H9 (cell line): ENCODE measurements around the gene RTN1. TPM values are rescaled to one million over a fixed set of nuclear protein-coding genes. Genes with fewer than 3 reads are reported as not detected.

Source experiments
- DNase-seq: peaks from one replicate; pipeline ENCODE4 v3.0.0-alpha.2; 2017
- H2AFZ ChIP-seq: one replicate; pipeline ENCODE4 v1.6.1; 2013; ENCODE audit warnings: mild to moderate bottlenecking, low read length, control low read depth, moderate library complexity
- H2AK5ac ChIP-seq: 2 replicates; pipeline ENCODE4 v1.6.1; 2013; ENCODE audit warnings: low read length, control low read depth, mixed read lengths; ENCODE audit not compliant: insufficient read length
- H2BK120ac ChIP-seq: one replicate; pipeline ENCODE4 v1.6.1; 2013; ENCODE audit warnings: low read depth, mild to moderate bottlenecking, low read length, control low read depth, inconsistent platforms; ENCODE audit not compliant: poor library complexity, severe bottlenecking
- H2BK12ac ChIP-seq: 2 replicates; pipeline ENCODE4 v1.6.1; 2013; ENCODE audit warnings: low read length, control low read depth, mixed read lengths, low read depth; ENCODE audit not compliant: insufficient read length
- H2BK15ac ChIP-seq: 2 replicates; pipeline ENCODE4 v1.6.1; 2013; ENCODE audit warnings: low read depth, low read length, control low read depth
- H2BK20ac ChIP-seq: one replicate; pipeline ENCODE4 v1.6.1; 2013; ENCODE audit warnings: low read depth, mild to moderate bottlenecking, low read length, control low read depth, inconsistent platforms; ENCODE audit not compliant: poor library complexity, severe bottlenecking
- H2BK5ac ChIP-seq: 2 replicates; pipeline ENCODE4 v1.6.1; 2013; ENCODE audit warnings: low read length, control low read depth, mixed read lengths; ENCODE audit not compliant: insufficient read length
- H3K14ac ChIP-seq: 2 replicates; pipeline ENCODE4 v1.6.1; 2013; ENCODE audit warnings: low read length, control low read depth; ENCODE audit not compliant: insufficient read depth
- H3K18ac ChIP-seq: 2 replicates; pipeline ENCODE4 v1.6.1; 2013; ENCODE audit warnings: low read depth, mild to moderate bottlenecking, mixed read lengths, low read length, control low read depth; ENCODE audit not compliant: insufficient read length
- H3K23ac ChIP-seq: 2 replicates; pipeline ENCODE4 v1.6.1; 2013; ENCODE audit warnings: low read length, control low read depth, mixed read lengths, low read depth; ENCODE audit not compliant: insufficient read length
- H3K23me2 ChIP-seq: 2 replicates; pipeline ENCODE4 v1.6.1; 2013; ENCODE audit warnings: low read depth, mild to moderate bottlenecking, mixed read lengths, low read length, control low read depth; ENCODE audit not compliant: insufficient read length, poor library complexity, severe bottlenecking
- H3K27ac ChIP-seq: 2 replicates; pipeline ENCODE4 v1.5.1; 2013; ENCODE audit warnings: low read length, control low read depth, mixed read lengths, low read depth; ENCODE audit not compliant: insufficient read length
- H3K27me3 ChIP-seq: 2 replicates; pipeline ENCODE4 v1.6.1; 2013; ENCODE audit warnings: low read length, control low read depth, inconsistent platforms; ENCODE audit not compliant: insufficient read depth
- H3K4ac ChIP-seq: 2 replicates; pipeline ENCODE4 v1.6.1; 2013; ENCODE audit warnings: low read depth, mild to moderate bottlenecking, control low read depth, inconsistent platforms, low read length, moderate library complexity
- H3K4me1 ChIP-seq: 2 replicates; pipeline ENCODE4 v1.6.1; 2013; ENCODE audit warnings: low read length, control low read depth, inconsistent platforms; ENCODE audit not compliant: insufficient read depth
- H3K4me2 ChIP-seq: 2 replicates; pipeline ENCODE4 v1.6.1; 2013; ENCODE audit warnings: low read length, control low read depth, mixed read lengths; ENCODE audit not compliant: insufficient read length, insufficient read depth
- H3K56ac ChIP-seq: 2 replicates; pipeline ENCODE4 v1.6.1; 2013; ENCODE audit warnings: low read depth, mild to moderate bottlenecking, mixed read lengths, low read length, control low read depth; ENCODE audit not compliant: insufficient read length
- H3K79me1 ChIP-seq: 2 replicates; pipeline ENCODE4 v1.6.1; 2013; ENCODE audit warnings: low read depth, mild to moderate bottlenecking, moderate library complexity, low read length, control low read depth, inconsistent platforms; ENCODE audit not compliant: insufficient read depth, poor library complexity, severe bottlenecking
- H3K79me2 ChIP-seq: 2 replicates; pipeline ENCODE4 v1.6.1; 2013; ENCODE audit warnings: low read length, control low read depth, inconsistent platforms; ENCODE audit not compliant: insufficient read depth
- H3K9ac ChIP-seq: 2 replicates; pipeline ENCODE4 v1.6.1; 2013; ENCODE audit warnings: low read length, control low read depth, mixed read lengths; ENCODE audit not compliant: insufficient read length; ENCODE audit errors: extremely low read depth
- H3K9me3 ChIP-seq: one replicate; pipeline ENCODE4 v1.6.1; 2013; ENCODE audit warnings: low read depth, low read length, inconsistent platforms; ENCODE audit not compliant: control insufficient read depth
- H3T11ph ChIP-seq: one replicate; pipeline ENCODE4 v1.6.1; 2013; ENCODE audit warnings: mild to moderate bottlenecking, low read length, control low read depth, inconsistent platforms
- H4K20me1 ChIP-seq: one replicate; pipeline ENCODE4 v1.6.1; 2013; ENCODE audit not compliant: control insufficient read depth, insufficient read length, insufficient read depth
- H4K5ac ChIP-seq: 2 replicates; pipeline ENCODE4 v1.6.1; 2013; ENCODE audit warnings: low read depth, mild to moderate bottlenecking, mixed read lengths, low read length, control low read depth; ENCODE audit not compliant: insufficient read length
- H4K8ac ChIP-seq: replicated peaks from 2 replicates; pipeline ENCODE4 v1.6.1; 2013; ENCODE audit warnings: low read length, control low read depth, mixed read lengths, low read depth; ENCODE audit not compliant: insufficient read length
- H4K91ac ChIP-seq: 2 replicates; pipeline ENCODE4 v1.6.1; 2013; ENCODE audit warnings: low read depth, mild to moderate bottlenecking, moderate library complexity, mixed read lengths, low read length, control low read depth; ENCODE audit not compliant: insufficient read length
- H3K27ac Mint-ChIP-seq, 3 experiments: 2 replicates in 2 of 3; 3 replicates in 1 of 3; pipeline ENCODE4 v1.8.0; 2020 to 2021; ENCODE audit warnings: mixed read lengths in 3 of 3, mild to moderate bottlenecking in 1 of 3, moderate library complexity in 1 of 3
- H3K27me3 Mint-ChIP-seq: 2 replicates; pipeline ENCODE4 v1.8.0; 2021; ENCODE audit warnings: low read depth, mild to moderate bottlenecking, moderate library complexity, mixed read lengths
- H3K36me3 Mint-ChIP-seq, 3 experiments: 2 replicates in 2 of 3; 3 replicates in 1 of 3; pipeline ENCODE4 v1.8.0; 2020 to 2021; ENCODE audit warnings: low read depth in 3 of 3, mixed read lengths in 3 of 3; ENCODE audit not compliant: insufficient read depth in 1 of 3
- H3K4me1 Mint-ChIP-seq, 2 experiments: 2 replicates each; pipeline ENCODE4 v1.8.0; 2020; ENCODE audit warnings: mixed read lengths in 2 of 2
- H3K4me3 Mint-ChIP-seq, 2 experiments: 2 replicates in 1 of 2; 3 replicates in 1 of 2; pipeline ENCODE4 v1.8.0; 2020 to 2021; ENCODE audit warnings: mild to moderate bottlenecking in 2 of 2, mixed read lengths in 2 of 2, moderate library complexity in 1 of 2
- H3K9me3 Mint-ChIP-seq, 2 experiments: 2 replicates in 1 of 2; 3 replicates in 1 of 2; pipeline ENCODE4 v1.8.0; 2020; ENCODE audit warnings: mild to moderate bottlenecking in 2 of 2, mixed read lengths in 2 of 2, moderate library complexity in 1 of 2
- WGBS: extraction: QIAGEN DNeasy Blood & Tissue Kit; methylation state at CpG from one replicate; pipeline ENCODE4 v1.1.7; 2013; ENCODE audit warnings: missing lambda C conversion rate, low lambda C conversion rate, mixed read lengths; ENCODE audit not compliant: insufficient read length; ENCODE audit errors: extremely low coverage; 5-methylcytosine and 5-hydroxymethylcytosine counted together
- total RNA-seq: library from RNA; stranded (reverse); gene quantifications from 2 replicates; pipeline ENCODE4 v1.2.1, GENCODE V29; 2021
- TF ChIP-seq, protein P1 (sequence below): fragments of 200-600 bp; sonication (generic); conservative IDR thresholded peaks from 3 replicates; pipeline ENCODE4 v1.8.0; 2021; ENCODE audit warnings: antibody characterized with exemption, mild to moderate bottlenecking

The RTN1 gene
- total RNA-seq, 1 experiment from 2014 or later: 1.8 TPM

DNA sequence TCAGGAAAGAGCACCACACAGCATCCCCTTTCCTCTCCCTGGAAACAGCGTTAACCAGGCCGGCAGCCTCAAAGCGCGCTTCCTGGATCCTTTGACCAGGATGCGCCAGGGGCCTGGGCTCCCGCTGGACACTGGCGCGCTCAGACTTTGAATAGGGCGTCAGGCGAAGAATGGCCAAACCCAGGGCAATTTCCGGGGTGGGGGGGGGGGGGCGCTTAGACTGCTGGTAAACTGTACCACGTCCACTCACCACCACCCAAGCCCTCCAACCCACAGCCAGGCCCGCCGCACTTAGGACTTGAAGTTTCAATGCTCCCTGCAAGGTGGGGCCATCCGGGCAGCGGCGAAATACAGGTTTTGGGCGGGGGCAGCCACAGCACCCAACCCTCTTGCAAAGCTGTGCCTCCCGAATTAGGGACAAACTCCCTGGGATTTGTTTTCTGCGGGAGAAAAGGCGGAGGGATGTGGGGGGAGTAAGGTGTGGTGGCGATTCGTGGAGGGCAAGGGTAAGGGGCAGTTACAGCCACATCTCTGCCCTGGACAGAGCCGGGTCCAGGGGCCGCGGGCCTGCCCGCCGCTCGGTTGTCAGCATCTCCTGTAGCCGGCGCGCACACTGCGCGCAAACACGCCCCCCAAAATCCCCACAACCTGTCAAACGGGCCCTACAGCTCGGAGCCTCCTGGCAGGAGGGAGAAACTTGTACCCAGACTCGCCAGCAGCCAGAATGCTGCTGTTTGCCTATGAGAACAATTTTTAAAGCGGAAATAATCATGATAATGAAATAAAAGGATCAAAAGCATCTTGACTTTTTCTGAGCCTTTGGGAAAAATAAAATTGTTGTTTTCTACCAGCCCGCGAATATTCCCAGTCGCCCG lies 958 bp downstream of the RTN1 start:
- H3K27ac Mint-ChIP-seq: no peak overlapping the region

More for the DNA sequence above, 958 bp downstream of the RTN1 start:
- no peaks in the 10 kb centered on the region for H3K79me2 ChIP-seq
- Mint-ChIP-seq H3K4me3 (peak overlapping the region; percentile 58 to 79), H3K9me3 (no peaks in the 10 kb centered on the region), H3K36me3 (no peaks in the 10 kb centered on the region), H3K4me1 (peaks cover 11 to 12% of the 10 kb centered on the region in 2 experiments), H3K27me3 (peaks cover 86% of the 10 kb centered on the region)
- H2BK5ac ChIP-seq: no peak overlapping the region
- no CpG with 5 or more reads among the region's 44 CpGs for WGBS
- TF ChIP-seq, protein P1, sequence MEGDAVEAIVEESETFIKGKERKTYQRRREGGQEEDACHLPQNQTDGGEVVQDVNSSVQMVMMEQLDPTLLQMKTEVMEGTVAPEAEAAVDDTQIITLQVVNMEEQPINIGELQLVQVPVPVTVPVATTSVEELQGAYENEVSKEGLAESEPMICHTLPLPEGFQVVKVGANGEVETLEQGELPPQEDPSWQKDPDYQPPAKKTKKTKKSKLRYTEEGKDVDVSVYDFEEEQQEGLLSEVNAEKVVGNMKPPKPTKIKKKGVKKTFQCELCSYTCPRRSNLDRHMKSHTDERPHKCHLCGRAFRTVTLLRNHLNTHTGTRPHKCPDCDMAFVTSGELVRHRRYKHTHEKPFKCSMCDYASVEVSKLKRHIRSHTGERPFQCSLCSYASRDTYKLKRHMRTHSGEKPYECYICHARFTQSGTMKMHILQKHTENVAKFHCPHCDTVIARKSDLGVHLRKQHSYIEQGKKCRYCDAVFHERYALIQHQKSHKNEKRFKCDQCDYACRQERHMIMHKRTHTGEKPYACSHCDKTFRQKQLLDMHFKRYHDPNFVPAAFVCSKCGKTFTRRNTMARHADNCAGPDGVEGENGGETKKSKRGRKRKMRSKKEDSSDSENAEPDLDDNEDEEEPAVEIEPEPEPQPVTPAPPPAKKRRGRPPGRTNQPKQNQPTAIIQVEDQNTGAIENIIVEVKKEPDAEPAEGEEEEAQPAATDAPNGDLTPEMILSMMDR: no peak
- H2BK20ac ChIP-seq: no peak overlapping the region
- H4K20me1 ChIP-seq: no peaks in the 10 kb centered on the region
- no peak overlapping the region for H3K9ac ChIP-seq
- H4K91ac ChIP-seq: no peak overlapping the region
- peak; percentile 35 for DNase-seq
- H3K9me3 ChIP-seq: no peaks in the 10 kb centered on the region
- H3K27ac ChIP-seq: no peak overlapping the region
- H3K4ac ChIP-seq: no peak overlapping the region
- H3T11ph ChIP-seq: no peak overlapping the region
- H3K27me3 ChIP-seq: peaks cover 5% of the 10 kb centered on the region
- no peaks in the 10 kb centered on the region for H3K79me1 ChIP-seq
- no peak overlapping the region for H2BK15ac ChIP-seq
- H3K23me2 ChIP-seq: peaks cover 13% of the 10 kb centered on the region
- no peaks in the 10 kb centered on the region for H3K4me1 ChIP-seq
- no peak overlapping the region for H3K56ac ChIP-seq
- H3K4me2 ChIP-seq: peak overlapping the region; percentile 57
- H2AK5ac ChIP-seq: no peak overlapping the region
- H3K14ac ChIP-seq: no peak overlapping the region
- no peak overlapping the region for H3K23ac ChIP-seq
- no peak overlapping the region for H4K5ac ChIP-seq
- no peak overlapping the region for H2AFZ ChIP-seq
- H3K18ac ChIP-seq: no peak overlapping the region
- no peak overlapping the region for H2BK12ac ChIP-seq
- H2BK120ac ChIP-seq: no peak overlapping the region
- no peak overlapping the region for H4K8ac ChIP-seq
